GM03348 (cell line): Measurements from ENCODE around the gene VWCE.

Experiments
- DNase-seq: peaks from one replicate; pipeline ENCODE4 v3.0.0; 2012; ENCODE audit warnings: low spot score

Gene VWCE

GRCh38 chr11:61280883-61281580 is 14.1 kb downstream of the VWCE start:
- DNase-seq, result no peak

- no peak for DNase-seq
Measured at GRCh38 chr11:61279934-61280659, 15.0 kb downstream of the VWCE start.

GRCh38 chr11:61278001-61278470 is 17.1 kb downstream of the VWCE start:
- DNase-seq, result no peak

- no peak for DNase-seq
Measured at GRCh38 chr11:61277186-61278000, 17.7 kb downstream of the VWCE start.

GRCh38 chr11:61275191-61275590 is 19.9 kb downstream of the VWCE start:
- no peak for DNase-seq

GRCh38 chr11:61274084-61274483 is 21.0 kb downstream of the VWCE start:
- DNase-seq, result no peak

GRCh38 chr11:61273178-61274078 is 21.7 kb downstream of the VWCE start:
- DNase-seq, result no peak

- no peak for DNase-seq
Measured at GRCh38 chr11:61272731-61273130, 22.4 kb downstream of the VWCE start.

- peak; percentile 75 for DNase-seq
Measured at GRCh38 chr11:61270354-61271076, 24.6 kb downstream of the VWCE start.

GRCh38 chr11:61268588-61269250 is 26.4 kb downstream of the VWCE start:
- DNase-seq, result no peak

- no peak for DNase-seq
Measured at GRCh38 chr11:61267437-61267841, 27.7 kb downstream of the VWCE start.

- peak; percentile 76 for DNase-seq
Measured at GRCh38 chr11:61266602-61267001, 28.5 kb downstream of the VWCE start.

- no peak for DNase-seq
Measured at GRCh38 chr11:61265357-61265756, 29.8 kb downstream of the VWCE start.

GRCh38 chr11:61264795-61265194 is 30.3 kb downstream of the VWCE start:
- DNase-seq, result no peak

- no peak for DNase-seq
Measured at GRCh38 chr11:61264371-61264770, 30.7 kb downstream of the VWCE start.

GRCh38 chr11:61259363-61259762 is 35.8 kb downstream of the VWCE start:
- DNase-seq, result no peak

- no peak for DNase-seq
Measured at GRCh38 chr11:61258546-61258945, 36.6 kb downstream of the VWCE start.

GRCh38 chr11:61256710-61257482 is 38.2 kb downstream of the VWCE start:
- no peak for DNase-seq

- DNase-seq, result peak; percentile 92
Measured at GRCh38 chr11:61254403-61255025, 40.6 kb downstream of the VWCE start.
